ENCODE measurements around the gene PUM1. TPM values are rescaled to one million over a fixed set of nuclear protein-coding genes. Genes with fewer than 3 reads are reported as not detected.
"Not testable (repeated sequence)": the region's sequence is repeated elsewhere in the genome, so short reads cannot be mapped to it uniquely, and the experiment has no call there.

Gene PUM1
- total and polyA plus RNA-seq, 9 donors = 36.3 to 125 (median 112) TPM

GRCh38 chr1:30975217-30975616 lies 90.3 kb downstream of the PUM1 start:
- H3K4me3 ChIP-seq = no peak overlapping the region
- peaks cover 6% of the 10 kb centered on the region for H3K4me1 ChIP-seq (ENCODE audit: insufficient read depth)
- no peak for TF ChIP-seq POLR2A (IDR thresholded peaks at IDR 0.05)
- TF ChIP-seq CTCF (IDR thresholded peaks at IDR 0.05) = no peak
- no peak for TF ChIP-seq EP300 (IDR thresholded peaks at IDR 0.05)
- H3K36me3 ChIP-seq = no peaks in the 10 kb centered on the region
- H3K27me3 ChIP-seq = no peaks in the 10 kb centered on the region
- H3K9me3 ChIP-seq = no peaks in the 10 kb centered on the region
- whole genome bisulfite sequencing, 3 donors = 85 to 90% (median 89%) methylated on average over 3 of the region's 3 CpGs
- intact Hi-C loops (cut with DNase I) = no loop called here
- H3K27ac ChIP-seq = no peak overlapping the region
- DNase-seq = no peak

- no peak overlapping the region for H3K27ac ChIP-seq
- H3K4me3 ChIP-seq = no peak overlapping the region
- peaks cover 6% of the 10 kb centered on the region for H3K4me1 ChIP-seq (ENCODE audit: insufficient read depth)
- no peaks in the 10 kb centered on the region for H3K27me3 ChIP-seq
- H3K9me3 ChIP-seq = no peaks in the 10 kb centered on the region
- WGBS, 3 donors = 81 to 88% (median 87%) methylated on average over 4 of the region's 4 CpGs
- no peak for TF ChIP-seq POLR2A (IDR thresholded peaks at IDR 0.05)
- no peak for TF ChIP-seq CTCF (IDR thresholded peaks at IDR 0.05)
- TF ChIP-seq EP300 (IDR thresholded peaks at IDR 0.05) = no peak
- no peak for DNase-seq
- intact Hi-C loops (cut with DNase I) = no loop called here
- no peaks in the 10 kb centered on the region for H3K36me3 ChIP-seq
These were observed 91.0 kb downstream of the PUM1 start for GRCh38 chr1:30974536-30974935.

GRCh38 chr1:30972349-30972748 lies 93.2 kb downstream of the PUM1 start:
- intact Hi-C loops (cut with DNase I); DNase-seq; H3K9me3 ChIP-seq; H3K27ac ChIP-seq; H3K27me3 ChIP-seq; H3K36me3 ChIP-seq; H3K4me1 ChIP-seq (ENCODE audit: insufficient read depth); H3K4me3 ChIP-seq: not testable (repeated sequence)
- WGBS, 3 donors = 78 to 94% (median 78%) methylated on average over 4 of the region's 4 CpGs

GRCh38 chr1:30971496-30971895 lies 94.0 kb downstream of the PUM1 start:
- intact Hi-C loops (cut with DNase I) = no loop called here
- Histone ChIP-seq H3K36me3 (no peaks in the 10 kb centered on the region), H3K4me3 (no peak overlapping the region), H3K9me3 (no peaks in the 10 kb centered on the region), H3K4me1 (ENCODE audit: insufficient read depth) (peaks cover 5% of the 10 kb centered on the region), H3K27ac (no peak overlapping the region), H3K27me3 (no peaks in the 10 kb centered on the region)
- no peak for DNase-seq
- TF ChIP-seq EP300 (IDR thresholded peaks at IDR 0.05) (no peak), CTCF (IDR thresholded peaks at IDR 0.05) (no peak), POLR2A (IDR thresholded peaks at IDR 0.05) (no peak)
- WGBS, 3 donors = 83 to 85% (median 83%) methylated on average over 2 of the region's 2 CpGs

- TF ChIP-seq CTCF (IDR thresholded peaks at IDR 0.05) (no peak), POLR2A (IDR thresholded peaks at IDR 0.05) (no peak), EP300 (IDR thresholded peaks at IDR 0.05) (no peak)
- H3K9me3 ChIP-seq = no peaks in the 10 kb centered on the region
- no peaks in the 10 kb centered on the region for H3K36me3 ChIP-seq
- H3K27me3 ChIP-seq = no peaks in the 10 kb centered on the region
- H3K4me1 ChIP-seq (ENCODE audit: insufficient read depth) = peaks cover 7% of the 10 kb centered on the region
- no peak overlapping the region for H3K4me3 ChIP-seq
- no peak overlapping the region for H3K27ac ChIP-seq
- intact Hi-C loops (cut with DNase I) = no loop called here
- no peak for DNase-seq
These were observed 95.6 kb downstream of the PUM1 start for GRCh38 chr1:30969903-30970302.
